ENCODE data around the gene SYT17. TPM values are rescaled to one million over a fixed set of nuclear protein-coding genes. Genes with fewer than 3 reads are reported as not detected.

SYT17 gene
- total RNA-seq, 4 donors from 2014 or later: 4.2 to 30.5 (median 9.6) TPM

- H3K27ac ChIP-seq: no peak overlapping the region
Observed at GRCh38 chr16:19225651-19226050, 57.6 kb downstream of the SYT17 start.

GRCh38 chr16:19227643-19228042 lies 59.6 kb downstream of the SYT17 start:
- H3K27me3 ChIP-seq: no peaks in the 10 kb centered on the region
- TF ChIP-seq CTCF (IDR thresholded peaks at IDR 0.05) (no peak), POLR2A (IDR thresholded peaks at IDR 0.05) (no peak)
- no peaks in the 10 kb centered on the region for H3K36me3 ChIP-seq
- no peaks in the 10 kb centered on the region for H3K4me1 ChIP-seq
- H3K4me3 ChIP-seq: no peak overlapping the region
- no peak for DNase-seq
- peaks cover 0 to 4% (median 0%) of the 10 kb centered on the region in 4 donors for H3K9me3 ChIP-seq
- no peak overlapping the region for H3K27ac ChIP-seq

More at GRCh38 chr16:19225651-19226050, 57.6 kb downstream of the SYT17 start:
- TF ChIP-seq CTCF (IDR thresholded peaks at IDR 0.05) (no peak), POLR2A (IDR thresholded peaks at IDR 0.05) (no peak)
- Histone ChIP-seq H3K4me3 (no peak overlapping the region), H3K4me1 (no peaks in the 10 kb centered on the region), H3K36me3 (no peaks in the 10 kb centered on the region), H3K27me3 (no peaks in the 10 kb centered on the region), H3K9me3 (peaks cover 0 to 4% (median 0%) of the 10 kb centered on the region in 4 donors)
- no peak for DNase-seq

- Histone ChIP-seq H3K9me3 (peaks cover 0 to 4% (median 0%) of the 10 kb centered on the region in 4 donors), H3K4me3 (no peak overlapping the region), H3K4me1 (no peaks in the 10 kb centered on the region), H3K27ac (no peak overlapping the region), H3K27me3 (no peaks in the 10 kb centered on the region), H3K36me3 (no peaks in the 10 kb centered on the region)
- TF ChIP-seq POLR2A (IDR thresholded peaks at IDR 0.05): no peak
- TF ChIP-seq CTCF (IDR thresholded peaks at IDR 0.05): no peak
- DNase-seq: no peak
Observed at GRCh38 chr16:19228052-19228451, 60.0 kb downstream of the SYT17 start.

- H3K4me1 ChIP-seq: no peaks in the 10 kb centered on the region
- H3K4me3 ChIP-seq: no peak overlapping the region
- H3K36me3 ChIP-seq: no peaks in the 10 kb centered on the region
- H3K27ac ChIP-seq: no peak overlapping the region
- DNase-seq: no peak
- no peak for TF ChIP-seq CTCF (IDR thresholded peaks at IDR 0.05)
- no peak for TF ChIP-seq POLR2A (IDR thresholded peaks at IDR 0.05)
- no peaks in the 10 kb centered on the region for H3K27me3 ChIP-seq
- H3K9me3 ChIP-seq: peaks cover 0 to 4% (median 0%) of the 10 kb centered on the region in 4 donors
Observed at GRCh38 chr16:19228575-19228974, 60.5 kb downstream of the SYT17 start.

GRCh38 chr16:19230575-19230974 lies 62.5 kb downstream of the SYT17 start:
- no peak for DNase-seq
- H3K27ac ChIP-seq: no peak overlapping the region
- H3K9me3 ChIP-seq: peaks cover 0 to 6% (median under 1%) of the 10 kb centered on the region in 4 donors
- H3K4me3 ChIP-seq: no peak overlapping the region
- no peaks in the 10 kb centered on the region for H3K4me1 ChIP-seq
- H3K36me3 ChIP-seq: no peaks in the 10 kb centered on the region
- TF ChIP-seq POLR2A (IDR thresholded peaks at IDR 0.05): no peak
- TF ChIP-seq CTCF (IDR thresholded peaks at IDR 0.05): no peak
- H3K27me3 ChIP-seq: no peaks in the 10 kb centered on the region

- H3K27me3 ChIP-seq: no peaks in the 10 kb centered on the region
- H3K36me3 ChIP-seq: no peaks in the 10 kb centered on the region
- H3K27ac ChIP-seq: no peak overlapping the region
- H3K4me3 ChIP-seq: no peak overlapping the region
- TF ChIP-seq CTCF (IDR thresholded peaks at IDR 0.05): no peak
- no peak for TF ChIP-seq POLR2A (IDR thresholded peaks at IDR 0.05)
- H3K9me3 ChIP-seq: peaks cover 0 to 6% (median 0%) of the 10 kb centered on the region in 4 donors
- no peaks in the 10 kb centered on the region for H3K4me1 ChIP-seq
- DNase-seq: no peak
Observed at GRCh38 chr16:19231881-19232280, 63.8 kb downstream of the SYT17 start.

All from Peyer's patch (tissue), 4 donors.